Heart left ventricle (tissue), 16 donors: ENCODE measurements around the gene SLC6A17. TPM values are rescaled to one million over a fixed set of nuclear protein-coding genes. Genes with fewer than 3 reads are reported as not detected.

Source experiments
- ATAC-seq, 4 donors: fragments of 200-7000 bp; cut with Tn5 transposase; one replicate each; pipeline ENCODE4 v1.9.1; 2020 to 2022; ENCODE audit warnings: moderate library complexity in 4 of 4, mild to moderate bottlenecking in 3 of 4, moderate number of reproducible peaks in 1 of 4
- DNase-seq, 5 donors: peaks; one replicate each; pipeline ENCODE4 v3.0.0-alpha.2; 2020
- H3K27ac ChIP-seq, 12 donors: fragments of 200-600 bp; sonication (generic) in 4 of 12; one replicate each; pipeline versions ENCODE4 v1.5.0 to v1.8.0; 2016 to 2022; ENCODE audit warnings: mild to moderate bottlenecking in 2 of 12
- H3K27me3 ChIP-seq, 9 donors: fragments of 200-600 bp; sonication (generic) in 2 of 9; one replicate each; pipeline versions ENCODE4 v1.5.1 to v1.8.0; 2016 to 2022; ENCODE audit warnings: mild to moderate bottlenecking in 3 of 9
- H3K36me3 ChIP-seq, 9 donors: fragments of 200-600 bp; sonication (generic) in 2 of 9; one replicate each; pipeline versions ENCODE4 v1.5.0 to v1.8.0; 2018 to 2022; ENCODE audit warnings: mild to moderate bottlenecking in 2 of 9
- H3K4me1 ChIP-seq, 12 donors: fragments of 200-600 bp; sonication (generic) in 4 of 12; one replicate each; pipeline versions ENCODE4 v1.5.0 to v1.8.0; 2016 to 2022; ENCODE audit warnings: mild to moderate bottlenecking in 3 of 12
- H3K4me3 ChIP-seq, 12 donors: fragments of 200-600 bp; sonication (generic) in 4 of 12; one replicate each; pipeline versions ENCODE4 v1.5.0 to v1.8.0; 2017 to 2022; ENCODE audit warnings: mild to moderate bottlenecking in 9 of 12, moderate library complexity in 4 of 12
- H3K9me3 ChIP-seq, 12 donors: fragments of 200-600 bp; sonication (generic) in 4 of 12; one replicate each; pipeline versions ENCODE4 v1.5.0 to v1.8.0; 2016 to 2022; ENCODE audit warnings: mild to moderate bottlenecking in 1 of 12
- POLR2A ChIP-seq, 2 donors: fragments of 450-650 bp; IDR thresholded peaks; one replicate each; pipeline ENCODE4 v1.6.1; 2017; ENCODE audit warnings: antibody characterized with exemption in 2 of 2, mild to moderate bottlenecking in 2 of 2, moderate library complexity in 2 of 2
- WGBS, 4 donors: extraction: QIAGEN DNeasy Blood & Tissue Kit in 2 of 4; methylation state at CpG; one replicate each; pipeline versions ENCODE4 v1.1.5 to v1.1.7; 2013 to 2018; 5-methylcytosine and 5-hydroxymethylcytosine counted together
- intact Hi-C, 10 donors: fragments of 100-400 bp; cut with DNase I; formaldehyde crosslinking; loops; one replicate each; pipeline versions ENCODE4 v1.11.1 to v1.14.2; 2022
- polyA plus RNA-seq, 2 donors: library from polyadenylated mRNA; stranded (reverse); fragments of 200-250 nt; gene quantifications; one replicate each; pipeline ENCODE4 v1.2.3, GENCODE V29; 2013
- total RNA-seq, 9 donors: library from RNA; depleted of rRNA in 2 of 9; stranded (reverse); fragments of >200 nt in 2 of 9; fragmentation: NEBNext Ultra II Directional in 3 of 9; extraction: Animal tissue kit (Norgen Biotek cat#: 25700) in 3 of 9; gene quantifications; one replicate each; pipeline versions ENCODE4 v1.1.0 to v1.2.4, GENCODE V29; 2016 to 2023
- TF ChIP-seq, protein P1 (sequence below), 12 donors: fragments of 200-600 bp; sonication (generic) in 4 of 12; IDR thresholded peaks; one replicate each; pipeline versions ENCODE4 v1.5.0 to v1.8.0; 2018 to 2022; ENCODE audit warnings: antibody characterized with exemption in 12 of 12, mild to moderate bottlenecking in 5 of 12
- donor health status: ischemic (EF 13 %, LVEDD 7.1; RV severe dilation, severe dysfunction).
- donor health status: healthy with polysubstance abuse.
- donor health status: DM: no; HTN: yes; CAD: no.
- donor health status: DM: no; HTN: no; CAD: no.
- donor health status: ischemic (EF 25% LVEDD 6.9; RV normal size, moderate dysfunction).
- donor health status: ischemic (EF 25% LVEDD 5.7; RV mildly dilated, moderate dysfunction).
- donor health status: healthy.
- donor health status: DM: yes; HTN: yes; CAD: no.
- donor health status: ischemic (EF 35%, LVEDD 5.7; RV mildly dilated, moderate dysfunction).
- donor health status: nonischemic (EF 11% LVEDD 7.7; RV severe dilation, severe dysfunction).
- donor health status: DM: yes; HTN: yes; CAD: no.
- donor health status: PGD.
- donor health status: ischemic (EF 29% LVEDD 5.4; RV normal size, mild dysfunction).
- donor health status: nonischemic (EF 23%, LVEDD 6.1; RV moderate dilation, normal function).

The SLC6A17 gene
- total and polyA plus RNA-seq, 11 donors = 0.07 to 0.50 (median 0.24) TPM; not detected in 3

DNA sequence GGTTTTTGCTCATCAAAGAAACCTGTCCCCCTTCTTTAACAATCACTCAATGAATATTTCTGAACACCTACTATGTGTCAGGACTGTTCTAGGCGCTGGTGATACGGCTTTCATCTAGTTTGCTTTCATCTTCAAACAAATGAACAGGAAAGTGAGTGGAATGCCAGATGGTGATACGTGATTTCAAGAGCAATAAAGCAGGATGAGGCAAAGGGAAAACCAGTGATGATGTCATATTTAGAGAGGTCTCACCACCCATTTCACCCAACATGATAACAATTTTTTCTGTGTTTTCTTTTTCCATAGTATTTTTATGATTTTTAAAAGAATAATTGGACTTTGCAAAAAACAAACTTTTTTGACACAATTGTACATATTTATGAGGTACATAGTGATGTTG is 11.3 kb upstream of the SLC6A17 start:
- H3K4me1 ChIP-seq = peaks cover 0 to 8% (median 0%) of the 10 kb centered on the region in 12 donors
- DNase-seq = no peak
- H3K27ac ChIP-seq = no peak overlapping the region
- no peaks in the 10 kb centered on the region for H3K36me3 ChIP-seq
- no peak for ATAC-seq
- peaks cover 0 to 51% (median 11%) of the 10 kb centered on the region in 9 donors for H3K27me3 ChIP-seq
- no peaks in the 10 kb centered on the region for H3K9me3 ChIP-seq
- H3K4me3 ChIP-seq = no peak overlapping the region
- WGBS, 4 donors = 61 to 65% (median 64%) methylated on average over 3 of the region's 3 CpGs
- TF ChIP-seq, protein P1, sequence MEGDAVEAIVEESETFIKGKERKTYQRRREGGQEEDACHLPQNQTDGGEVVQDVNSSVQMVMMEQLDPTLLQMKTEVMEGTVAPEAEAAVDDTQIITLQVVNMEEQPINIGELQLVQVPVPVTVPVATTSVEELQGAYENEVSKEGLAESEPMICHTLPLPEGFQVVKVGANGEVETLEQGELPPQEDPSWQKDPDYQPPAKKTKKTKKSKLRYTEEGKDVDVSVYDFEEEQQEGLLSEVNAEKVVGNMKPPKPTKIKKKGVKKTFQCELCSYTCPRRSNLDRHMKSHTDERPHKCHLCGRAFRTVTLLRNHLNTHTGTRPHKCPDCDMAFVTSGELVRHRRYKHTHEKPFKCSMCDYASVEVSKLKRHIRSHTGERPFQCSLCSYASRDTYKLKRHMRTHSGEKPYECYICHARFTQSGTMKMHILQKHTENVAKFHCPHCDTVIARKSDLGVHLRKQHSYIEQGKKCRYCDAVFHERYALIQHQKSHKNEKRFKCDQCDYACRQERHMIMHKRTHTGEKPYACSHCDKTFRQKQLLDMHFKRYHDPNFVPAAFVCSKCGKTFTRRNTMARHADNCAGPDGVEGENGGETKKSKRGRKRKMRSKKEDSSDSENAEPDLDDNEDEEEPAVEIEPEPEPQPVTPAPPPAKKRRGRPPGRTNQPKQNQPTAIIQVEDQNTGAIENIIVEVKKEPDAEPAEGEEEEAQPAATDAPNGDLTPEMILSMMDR (IDR thresholded peaks at IDR 0.05) = no peak
- TF ChIP-seq POLR2A (IDR thresholded peaks at IDR 0.05) = no peak
- intact Hi-C loops = no loop called here

DNA sequence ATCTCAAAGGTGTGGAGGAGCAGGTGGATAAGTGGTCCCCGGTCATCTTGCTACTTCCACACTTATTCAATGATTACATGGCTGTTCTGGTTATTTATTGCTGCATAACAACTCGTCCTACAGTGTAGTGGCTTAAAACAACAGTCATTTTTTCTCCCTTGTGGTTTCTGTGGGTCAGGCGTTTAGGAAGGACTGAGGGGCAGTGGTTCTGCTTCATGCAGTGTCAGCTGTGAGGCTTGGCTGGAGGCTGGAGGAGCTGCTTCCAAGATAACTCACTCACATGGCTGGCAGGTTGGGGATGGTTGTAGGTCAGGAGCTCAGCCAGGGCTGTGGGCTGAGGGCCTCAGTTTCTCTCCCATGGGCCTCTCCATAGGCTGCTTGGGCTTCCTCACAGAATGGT is 5.9 kb upstream of the SLC6A17 start:
- 49 to 66% (median 51%) methylated on average over 3 of the region's 3 CpGs for WGBS, 4 donors
- Histone ChIP-seq H3K4me3 (no peak overlapping the region), H3K27ac (no peak overlapping the region), H3K36me3 (no peaks in the 10 kb centered on the region), H3K4me1 (no peaks in the 10 kb centered on the region), H3K9me3 (no peaks in the 10 kb centered on the region), H3K27me3 (peaks cover 0 to 81% (median 31%) of the 10 kb centered on the region in 9 donors)
- TF ChIP-seq POLR2A (IDR thresholded peaks at IDR 0.05) = no peak
- TF ChIP-seq, protein P1 (IDR thresholded peaks at IDR 0.05) = no peak
- ATAC-seq (no peak), DNase-seq (no peak)
- intact Hi-C loops = no loop called here

DNA sequence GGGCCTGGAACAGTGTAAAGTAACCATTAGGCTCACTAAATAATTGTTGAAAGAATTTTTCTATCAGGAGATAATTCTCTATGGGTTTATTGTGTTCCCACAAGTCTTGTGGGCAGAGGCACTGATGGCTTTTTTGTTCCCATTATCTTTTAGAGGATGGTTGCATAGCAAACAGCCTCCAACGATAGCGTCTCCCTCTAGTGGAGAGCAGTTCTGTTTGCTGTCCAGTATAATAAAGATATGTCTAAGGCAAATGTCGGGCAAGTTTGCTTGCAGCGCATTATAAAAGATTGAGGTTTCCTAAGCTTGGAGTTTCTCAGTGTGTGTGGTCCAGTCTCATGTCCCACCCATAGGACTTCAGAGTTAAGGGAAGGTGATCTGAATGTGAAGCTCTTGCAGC is 1.3 kb upstream of the SLC6A17 start:
- TF ChIP-seq POLR2A (IDR thresholded peaks at IDR 0.05) = no peak
- TF ChIP-seq, protein P1 (IDR thresholded peaks at IDR 0.05) = peak in 2 of 12 donors; percentile 5 to 15
- no peak overlapping the region for H3K27ac ChIP-seq
- H3K4me1 ChIP-seq = peaks cover 0 to 17% (median 8%) of the 10 kb centered on the region in 12 donors
- H3K27me3 ChIP-seq = peaks cover 10 to 93% (median 51%) of the 10 kb centered on the region in 9 donors
- ATAC-seq (no peak), DNase-seq (no peak)
- no peak overlapping the region for H3K4me3 ChIP-seq
- H3K9me3 ChIP-seq = no peaks in the 10 kb centered on the region
- intact Hi-C loops = no loop called here
- 41 to 53% (median 46%) methylated on average over 4 of the region's 4 CpGs for WGBS, 4 donors
- no peaks in the 10 kb centered on the region for H3K36me3 ChIP-seq

DNA sequence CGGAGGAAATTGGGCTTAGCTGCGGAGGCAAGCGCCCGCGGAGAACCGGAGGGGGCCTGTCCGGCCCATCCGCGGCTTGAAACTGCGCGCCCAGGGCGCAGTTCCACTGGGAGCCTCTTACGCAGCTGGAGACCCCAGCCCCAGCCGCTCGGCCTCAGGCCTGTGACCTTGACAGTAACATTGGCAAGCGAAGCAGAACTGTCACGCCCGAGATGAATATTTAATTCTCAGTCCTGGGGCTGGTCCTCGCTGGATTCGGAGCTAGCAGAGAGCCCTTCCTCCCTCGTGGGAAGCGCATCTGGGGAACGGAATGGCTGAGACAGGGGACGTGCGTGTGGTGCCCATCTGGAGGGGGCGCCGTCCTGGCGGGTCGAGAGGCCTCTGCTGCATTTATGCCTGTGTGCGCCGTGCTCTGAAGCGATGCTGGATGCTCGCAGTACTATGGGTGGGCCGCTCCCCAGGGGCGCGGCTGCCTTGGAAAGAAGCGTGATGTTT is 928 bp downstream of the SLC6A17 start:
- 5 to 8% (median 6%) methylated on average over 20 to 37 of the region's 37 CpGs for WGBS, 4 donors
- intact Hi-C loops = no loop called here
- ATAC-seq (no peak), DNase-seq (no peak)
- no peak for TF ChIP-seq POLR2A (IDR thresholded peaks at IDR 0.05)
- TF ChIP-seq, protein P1 (IDR thresholded peaks at IDR 0.05) = no peak
- Histone ChIP-seq H3K4me3 (peak overlapping the region in 8 of 12 donors; percentile 16 to 43 (median 33)), H3K27me3 (peaks cover 10 to 89% (median 46%) of the 10 kb centered on the region in 9 donors), H3K4me1 (peaks cover 0 to 17% (median 8%) of the 10 kb centered on the region in 12 donors), H3K36me3 (no peaks in the 10 kb centered on the region), H3K27ac (no peak overlapping the region), H3K9me3 (no peaks in the 10 kb centered on the region)
